Astrocyte (in vitro differentiated cells and primary cell): Measurements from ENCODE around the gene ENSA. TPM values are rescaled to one million over a fixed set of nuclear protein-coding genes. Genes with fewer than 3 reads are reported as not detected.
A peak's percentile ranks its signal among the peaks of the same experiment; 100 is the strongest.
"Not testable (repeated sequence)": the region's sequence is repeated elsewhere in the genome, so short reads cannot be mapped to it uniquely, and the experiment has no call there.

Experiments used
- DNase-seq: peaks from one replicate; pipeline ENCODE4 v3.0.0-alpha.2; 2010; ENCODE audit warnings: low read depth
- FAIRE-seq: peaks from 2 replicates; lab custom pipeline; 2011; peaks lifted over from hg19 to GRCh38; lab: Jason Lieb, UNC
- H2AFZ ChIP-seq: 2 replicates; pipeline ENCODE4 v1.6.0; 2012; ENCODE audit warnings: low read depth, low read length, inconsistent platforms
- H3K27ac ChIP-seq: 2 replicates; pipeline ENCODE4 v1.5.1; 2011; ENCODE audit warnings: low read depth, low read length, inconsistent platforms
- H3K27me3 ChIP-seq: 2 replicates; pipeline ENCODE4 v1.6.0; 2011; ENCODE audit warnings: low read length, inconsistent platforms; ENCODE audit not compliant: insufficient read depth
- H3K36me3 ChIP-seq: 2 replicates; pipeline ENCODE4 v1.5.1; 2011; ENCODE audit warnings: low read length, inconsistent platforms; ENCODE audit not compliant: insufficient read depth
- H3K4me1 ChIP-seq: 2 replicates; pipeline ENCODE4 v1.5.1; 2011; ENCODE audit warnings: low read length, inconsistent platforms; ENCODE audit not compliant: insufficient read depth
- H3K4me2 ChIP-seq: 2 replicates; pipeline ENCODE4 v1.6.0; 2012; ENCODE audit warnings: low read length, inconsistent platforms
- H3K4me3 ChIP-seq: 2 replicates; pipeline ENCODE4 v1.5.1; 2011; ENCODE audit warnings: low read depth, mild to moderate bottlenecking, low read length, inconsistent platforms; ENCODE audit not compliant: insufficient read depth
- H3K79me2 ChIP-seq: 2 replicates; pipeline ENCODE4 v1.6.0; 2012; ENCODE audit warnings: mild to moderate bottlenecking, low read length, inconsistent platforms; ENCODE audit not compliant: insufficient read depth
- H3K9ac ChIP-seq: 2 replicates; pipeline ENCODE4 v1.6.0; 2012; ENCODE audit warnings: mild to moderate bottlenecking, low read length, inconsistent platforms
- H3K9me3 ChIP-seq: 2 replicates; pipeline ENCODE4 v1.5.1; 2012; ENCODE audit warnings: low read depth, mild to moderate bottlenecking, low read length, inconsistent platforms; ENCODE audit not compliant: insufficient read depth
- H4K20me1 ChIP-seq: 2 replicates; pipeline ENCODE4 v1.6.0; 2012; ENCODE audit warnings: low read length, inconsistent platforms; ENCODE audit not compliant: insufficient read depth
- H3K27ac Mint-ChIP-seq: one replicate; pipeline ENCODE4 v1.8.0; 2021; ENCODE audit warnings: mild to moderate bottlenecking, mixed read lengths; ENCODE audit not compliant: unreplicated experiment
- H3K27me3 Mint-ChIP-seq: one replicate; pipeline ENCODE4 v1.8.0; 2021; ENCODE audit warnings: low read depth, mixed read lengths; ENCODE audit not compliant: unreplicated experiment
- H3K36me3 Mint-ChIP-seq: one replicate; pipeline ENCODE4 v1.8.0; 2021; ENCODE audit warnings: low read depth, mixed read lengths; ENCODE audit not compliant: unreplicated experiment
- H3K4me1 Mint-ChIP-seq: one replicate; pipeline ENCODE4 v1.8.0; 2021; ENCODE audit warnings: low read depth, mixed read lengths; ENCODE audit not compliant: unreplicated experiment
- H3K4me3 Mint-ChIP-seq: one replicate; pipeline ENCODE4 v1.8.0; 2021; ENCODE audit warnings: mild to moderate bottlenecking, moderate library complexity, mixed read lengths; ENCODE audit not compliant: unreplicated experiment
- H3K9me3 Mint-ChIP-seq: one replicate; pipeline ENCODE4 v1.8.0; 2021; ENCODE audit warnings: mild to moderate bottlenecking, mixed read lengths; ENCODE audit not compliant: unreplicated experiment
- CTCF ChIP-seq: IDR thresholded peaks from 2 replicates; pipeline ENCODE4 v1.5.1; 2011; ENCODE audit warnings: low read depth, mild to moderate bottlenecking, inconsistent platforms, low read length, moderate library complexity; ENCODE audit not compliant: insufficient read depth
- EZH2 ChIP-seq: IDR thresholded peaks from 2 replicates; pipeline ENCODE4 v1.6.1; 2012; ENCODE audit warnings: mild to moderate bottlenecking, low read length, inconsistent platforms; ENCODE audit not compliant: insufficient read depth
- total RNA-seq: library from RNA; stranded (reverse); gene quantifications from 2 replicates; pipeline ENCODE4 v1.2.1, GENCODE V29; 2021

ENSA gene
- total RNA-seq, 1 donor from 2014 or later: 99.6 TPM

DNA sequence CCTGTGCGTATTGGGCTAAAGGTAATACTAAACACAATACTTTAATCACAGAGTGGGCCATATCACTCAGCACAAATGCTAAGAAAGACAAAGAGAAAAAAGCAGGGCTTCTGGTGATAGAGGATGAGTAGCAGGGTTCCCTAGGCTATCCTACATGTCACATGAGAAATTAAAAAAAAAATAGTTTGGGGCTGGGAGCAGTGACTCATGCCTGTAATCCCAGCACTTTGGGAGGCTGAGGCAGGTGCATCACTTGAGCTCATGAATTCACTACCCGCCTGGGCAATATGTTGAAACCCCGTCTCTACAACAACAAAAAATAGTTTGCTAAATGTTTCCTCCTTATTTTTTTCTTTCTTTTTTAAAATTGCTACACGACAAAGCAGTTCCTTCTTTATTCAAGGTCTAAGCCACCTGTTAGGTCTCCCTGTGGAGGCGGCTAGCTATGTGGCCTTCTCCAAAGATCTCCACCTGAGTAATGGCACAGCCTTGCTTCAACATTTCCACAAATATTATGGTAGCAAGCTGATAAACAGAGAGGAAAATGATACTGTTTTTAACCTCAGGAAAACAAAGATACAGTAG, 1.5 kb downstream of the ENSA start:
- H3K36me3 ChIP-seq: peaks cover 19% of the 10 kb centered on the region
- no peak overlapping the region for H3K27ac Mint-ChIP-seq
- no peaks in the 10 kb centered on the region for H3K27me3 ChIP-seq
- peaks cover 17% of the 10 kb centered on the region for H3K4me1 Mint-ChIP-seq
- H3K4me1 ChIP-seq: peaks cover 14% of the 10 kb centered on the region
- peak overlapping the region; percentile 79 for H3K4me3 ChIP-seq
- H4K20me1 ChIP-seq: peaks cover 21% of the 10 kb centered on the region
- H2AFZ ChIP-seq: no peak overlapping the region
- TF ChIP-seq CTCF (no peak), EZH2 (no peak)
- FAIRE-seq: no peak
- H3K9me3 ChIP-seq: no peaks in the 10 kb centered on the region
- peak overlapping the region; percentile 85 for H3K4me2 ChIP-seq
- H3K36me3 Mint-ChIP-seq: peaks cover 16% of the 10 kb centered on the region
- H3K27ac ChIP-seq: no peak overlapping the region
- no peaks in the 10 kb centered on the region for H3K9me3 Mint-ChIP-seq
- H3K79me2 ChIP-seq: peaks cover 34% of the 10 kb centered on the region
- no peak overlapping the region for H3K4me3 Mint-ChIP-seq
- DNase-seq: no peak
- H3K27me3 Mint-ChIP-seq: no peaks in the 10 kb centered on the region
- peak overlapping the region; percentile 93 for H3K9ac ChIP-seq

DNA sequence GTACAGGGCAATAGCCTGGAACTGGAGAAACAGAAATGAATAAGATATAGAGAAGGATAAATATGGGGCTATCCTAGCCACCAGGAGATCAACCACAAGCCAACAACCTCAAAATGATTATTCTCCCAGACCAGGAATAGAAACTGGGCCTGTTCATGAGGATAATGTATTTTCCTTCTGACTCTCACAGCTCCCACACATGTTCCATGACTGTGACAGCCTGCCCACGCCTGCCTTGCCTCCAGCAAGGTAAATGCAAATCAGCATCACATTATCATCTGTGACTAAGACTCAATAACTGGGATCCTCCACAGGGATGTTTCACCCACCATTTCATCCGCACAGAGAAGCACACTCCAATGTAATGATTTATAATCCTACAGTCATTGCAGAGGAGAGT, 3.3 kb downstream of the ENSA start:
- Histone ChIP-seq H3K4me3 (no peak overlapping the region), H3K27me3 (no peaks in the 10 kb centered on the region), H3K27ac (no peak overlapping the region), H4K20me1 (peaks cover 28% of the 10 kb centered on the region), H3K36me3 (peaks cover 28% of the 10 kb centered on the region), H3K9me3 (no peaks in the 10 kb centered on the region), H3K4me2 (no peak overlapping the region), H2AFZ (no peak overlapping the region), H3K4me1 (peaks cover 14% of the 10 kb centered on the region), H3K79me2 (peaks cover 34% of the 10 kb centered on the region), H3K9ac (no peak overlapping the region)
- Mint-ChIP-seq H3K4me1 (peaks cover 20% of the 10 kb centered on the region), H3K27ac (no peak overlapping the region), H3K9me3 (no peaks in the 10 kb centered on the region), H3K27me3 (no peaks in the 10 kb centered on the region), H3K4me3 (no peak overlapping the region), H3K36me3 (peaks cover 21% of the 10 kb centered on the region)
- no peak for DNase-seq
- FAIRE-seq: no peak
- TF ChIP-seq EZH2 (no peak), CTCF (no peak)

GRCh38 chr1:150624546-150624945, 4.9 kb downstream of the ENSA start:
- not testable (repeated sequence) for FAIRE-seq

GRCh38 chr1:150624134-150624533, 5.3 kb downstream of the ENSA start:
- not testable (repeated sequence) for DNase-seq, FAIRE-seq, H3K4me2 ChIP-seq, H3K4me3 ChIP-seq, H3K27me3 Mint-ChIP-seq, H3K27ac Mint-ChIP-seq, H3K9ac ChIP-seq, H3K4me3 Mint-ChIP-seq, H2AFZ ChIP-seq, H3K27me3 ChIP-seq, H3K9me3 Mint-ChIP-seq, H3K9me3 ChIP-seq, H3K27ac ChIP-seq
- peaks cover 33% of the 10 kb centered on the region for H4K20me1 ChIP-seq
- Mint-ChIP-seq H3K36me3 (peaks cover 22% of the 10 kb centered on the region), H3K4me1 (peaks cover 21% of the 10 kb centered on the region)
- H3K4me1 ChIP-seq: peaks cover 25% of the 10 kb centered on the region
- H3K79me2 ChIP-seq: peaks cover 34% of the 10 kb centered on the region
- peaks cover 38% of the 10 kb centered on the region for H3K36me3 ChIP-seq

More at GRCh38 chr1:150624546-150624945, 4.9 kb downstream of the ENSA start:
- Histone ChIP-seq H3K79me2 (peaks cover 34% of the 10 kb centered on the region), H4K20me1 (peaks cover 33% of the 10 kb centered on the region), H3K4me1 (peaks cover 21% of the 10 kb centered on the region), H3K36me3 (peaks cover 38% of the 10 kb centered on the region)
- H3K27me3 Mint-ChIP-seq, H3K9me3 Mint-ChIP-seq, H3K27ac ChIP-seq, H3K4me3 Mint-ChIP-seq, H3K9ac ChIP-seq, DNase-seq, H3K4me2 ChIP-seq, H2AFZ ChIP-seq, H3K4me3 ChIP-seq, H3K27me3 ChIP-seq, H3K9me3 ChIP-seq: not testable (repeated sequence)
- Mint-ChIP-seq H3K4me1 (peaks cover 21% of the 10 kb centered on the region), H3K27ac (peak overlapping the region; percentile 3), H3K36me3 (peaks cover 19% of the 10 kb centered on the region)
